Chondrocyte (in vitro differentiated cells): Measurements from ENCODE around the gene DDX6. TPM values are rescaled to one million over a fixed set of nuclear protein-coding genes. Genes with fewer than 3 reads are reported as not detected.
"Not testable (repeated sequence)": the region's sequence is repeated elsewhere in the genome, so short reads cannot be mapped to it uniquely, and the experiment has no call there.

Experiments
- DNase-seq: peaks from one replicate; pipeline ENCODE4 v3.0.0; 2021; ENCODE audit warnings: mixed read lengths, low spot score
- H3K27ac Mint-ChIP-seq: one replicate; pipeline ENCODE4 v1.8.0; 2021; ENCODE audit warnings: mild to moderate bottlenecking, moderate library complexity, mixed read lengths; ENCODE audit not compliant: unreplicated experiment
- H3K27me3 Mint-ChIP-seq: 2 replicates; pipeline ENCODE4 v1.8.0; 2021; ENCODE audit warnings: low read depth, mixed read lengths
- H3K36me3 Mint-ChIP-seq: 2 replicates; pipeline ENCODE4 v1.8.0; 2021; ENCODE audit warnings: low read depth, mixed read lengths
- H3K4me1 Mint-ChIP-seq: 2 replicates; pipeline ENCODE4 v1.8.0; 2021; ENCODE audit warnings: low read depth, mild to moderate bottlenecking, mixed read lengths
- H3K4me3 Mint-ChIP-seq: one replicate; pipeline ENCODE4 v1.8.0; 2021; ENCODE audit warnings: mild to moderate bottlenecking, moderate library complexity, mixed read lengths; ENCODE audit not compliant: unreplicated experiment
- H3K9me3 Mint-ChIP-seq: 2 replicates; pipeline ENCODE4 v1.8.0; 2021; ENCODE audit warnings: low read depth, mixed read lengths
- CTCF ChIP-seq: fragments of 200-600 bp; sonication (generic); IDR thresholded peaks from 2 replicates; pipeline ENCODE4 v1.5.0; 2021; ENCODE audit warnings: antibody characterized with exemption, mild to moderate bottlenecking, moderate library complexity
- total RNA-seq: library from RNA; stranded (reverse); gene quantifications from 3 replicates; pipeline ENCODE4 v1.2.1, GENCODE V29; 2021

The DDX6 gene
- total RNA-seq, 1 donor from 2014 or later = 136 TPM

GRCh38 chr11:118778898-118779297, 12.1 kb downstream of the DDX6 start:
- H3K27ac Mint-ChIP-seq = no peak overlapping the region
- peaks cover 31% of the 10 kb centered on the region for H3K36me3 Mint-ChIP-seq
- TF ChIP-seq CTCF = no peak

GRCh38 chr11:118774032-118774431, 16.9 kb downstream of the DDX6 start:
- no peak overlapping the region for H3K27ac Mint-ChIP-seq
- TF ChIP-seq CTCF = no peak
- DNase-seq = no peak
- no peak overlapping the region for H3K4me3 Mint-ChIP-seq
- no peaks in the 10 kb centered on the region for H3K27me3 Mint-ChIP-seq
- peaks cover 42% of the 10 kb centered on the region for H3K4me1 Mint-ChIP-seq
- peaks cover 25% of the 10 kb centered on the region for H3K36me3 Mint-ChIP-seq
- H3K9me3 Mint-ChIP-seq = no peaks in the 10 kb centered on the region

More at GRCh38 chr11:118778898-118779297, 12.1 kb downstream of the DDX6 start:
- no peaks in the 10 kb centered on the region for H3K27me3 Mint-ChIP-seq
- no peak overlapping the region for H3K4me3 Mint-ChIP-seq
- no peak for DNase-seq
- peaks cover 6% of the 10 kb centered on the region for H3K4me1 Mint-ChIP-seq
- no peaks in the 10 kb centered on the region for H3K9me3 Mint-ChIP-seq

GRCh38 chr11:118771547-118772288, 19.2 kb downstream of the DDX6 start:
- Mint-ChIP-seq H3K27me3 (no peaks in the 10 kb centered on the region), H3K36me3 (peaks cover 16% of the 10 kb centered on the region), H3K4me1 (peaks cover 51% of the 10 kb centered on the region), H3K4me3 (no peak overlapping the region), H3K9me3 (no peaks in the 10 kb centered on the region), H3K27ac (peak overlapping the region; percentile 80)
- TF ChIP-seq CTCF = no peak
- DNase-seq = no peak

GRCh38 chr11:118768690-118769089, 22.3 kb downstream of the DDX6 start:
- TF ChIP-seq CTCF = no peak
- peak overlapping the region; percentile 32 for H3K27ac Mint-ChIP-seq
- H3K9me3 Mint-ChIP-seq = no peaks in the 10 kb centered on the region
- DNase-seq = no peak
- no peak overlapping the region for H3K4me3 Mint-ChIP-seq
- peaks cover 18% of the 10 kb centered on the region for H3K36me3 Mint-ChIP-seq
- no peaks in the 10 kb centered on the region for H3K27me3 Mint-ChIP-seq
- H3K4me1 Mint-ChIP-seq = peaks cover 48% of the 10 kb centered on the region

GRCh38 chr11:118766035-118766434, 24.9 kb downstream of the DDX6 start:
- peak overlapping the region; percentile 41 for H3K27ac Mint-ChIP-seq
- no peak for TF ChIP-seq CTCF
- H3K4me3 Mint-ChIP-seq = no peak overlapping the region
- DNase-seq = no peak
- no peaks in the 10 kb centered on the region for H3K27me3 Mint-ChIP-seq
- no peaks in the 10 kb centered on the region for H3K9me3 Mint-ChIP-seq
- H3K4me1 Mint-ChIP-seq = peaks cover 24% of the 10 kb centered on the region
- H3K36me3 Mint-ChIP-seq = peaks cover 26% of the 10 kb centered on the region

GRCh38 chr11:118765095-118765691, 25.8 kb downstream of the DDX6 start:
- peaks cover 25% of the 10 kb centered on the region for H3K36me3 Mint-ChIP-seq
- not testable (repeated sequence) for H3K27me3 Mint-ChIP-seq, H3K4me3 Mint-ChIP-seq, H3K9me3 Mint-ChIP-seq, H3K27ac Mint-ChIP-seq, DNase-seq
- H3K4me1 Mint-ChIP-seq = peaks cover 15% of the 10 kb centered on the region
